Fibroblast of lung (primary cell): Measurements from ENCODE around the gene MLN. TPM values are rescaled to one million over a fixed set of nuclear protein-coding genes. Genes with fewer than 3 reads are reported as not detected.

Source experiments
- DNase-seq, 2 donors: peaks; one replicate each; pipeline versions ENCODE4 v3.0.0 to v3.0.0-alpha.2; 2010; ENCODE audit warnings: low read depth in 2 of 2
- H2AFZ ChIP-seq: 2 replicates; pipeline ENCODE4 v1.5.1; 2012; ENCODE audit warnings: low read length, control low read depth, inconsistent platforms
- H3K27ac ChIP-seq: 2 replicates; pipeline ENCODE4 v1.5.1; 2011; ENCODE audit warnings: low read length, control low read depth; ENCODE audit not compliant: insufficient read depth
- H3K27me3 ChIP-seq: 2 replicates; pipeline ENCODE4 v1.5.1; 2011; ENCODE audit warnings: mild to moderate bottlenecking, low read length; ENCODE audit not compliant: control insufficient read depth, insufficient read depth
- H3K36me3 ChIP-seq: 2 replicates; pipeline ENCODE4 v1.5.1; 2011; ENCODE audit warnings: low read length; ENCODE audit not compliant: control insufficient read depth, insufficient read depth
- H3K4me1 ChIP-seq: 2 replicates; pipeline ENCODE4 v1.5.1; 2011; ENCODE audit warnings: low read length; ENCODE audit not compliant: control insufficient read depth, insufficient read depth; ENCODE audit errors: extremely low read depth
- H3K4me2 ChIP-seq: 2 replicates; pipeline ENCODE4 v1.5.1; 2011; ENCODE audit warnings: low read length, control low read depth; ENCODE audit not compliant: insufficient read depth; ENCODE audit errors: extremely low read depth
- H3K4me3 ChIP-seq, 4 experiments: fragments of 200-600 bp in 1 of 4; sonication (generic) in 1 of 4; replicated peaks in 1 of 4; 2 replicates each; pipeline ENCODE4 v1.5.1; 2011 to 2016; ENCODE audit warnings: low read length in 4 of 4, low read depth in 3 of 4, mild to moderate bottlenecking in 3 of 4, control low read depth in 2 of 4, inconsistent platforms in 1 of 4, mixed read lengths in 1 of 4; ENCODE audit not compliant: insufficient read depth in 1 of 4; ENCODE audit errors: control extremely low read depth in 1 of 4
- H3K79me2 ChIP-seq: 2 replicates; pipeline ENCODE4 v1.5.1; 2012; ENCODE audit warnings: mild to moderate bottlenecking, low read length, inconsistent platforms; ENCODE audit not compliant: control insufficient read depth, insufficient read depth
- H3K9ac ChIP-seq: 2 replicates; pipeline ENCODE4 v1.5.1; 2011; ENCODE audit warnings: mild to moderate bottlenecking, low read length, control low read depth; ENCODE audit not compliant: insufficient read depth
- H3K9me3 ChIP-seq: 2 replicates; pipeline ENCODE4 v1.5.1; 2012; ENCODE audit warnings: low read depth, low read length; ENCODE audit not compliant: control insufficient read depth, insufficient read depth
- H4K20me1 ChIP-seq: 2 replicates; pipeline ENCODE4 v1.5.1; 2011; ENCODE audit warnings: low read length; ENCODE audit not compliant: control insufficient read depth, insufficient read depth; ENCODE audit errors: extremely low read depth
- CTCF ChIP-seq, 2 donors: IDR thresholded peaks in 1 of 2; conservative IDR thresholded peaks in 1 of 2; 1 replicate in 1 of 2; 2 replicates in 1 of 2; pipeline ENCODE4 v1.5.1; 2011 to 2012; ENCODE audit warnings: low read length in 2 of 2, control low read depth in 1 of 2, inconsistent platforms in 1 of 2, low read depth in 1 of 2, mild to moderate bottlenecking in 1 of 2
- EZH2 ChIP-seq: IDR thresholded peaks from 2 replicates; pipeline ENCODE4 v1.5.1; 2012; ENCODE audit warnings: low read length, control low read depth, mild to moderate bottlenecking; ENCODE audit errors: missing control alignments
- polyA plus RNA-seq, 2 donors: library from polyadenylated mRNA; depleted of rRNA in 1 of 2; stranded (reverse) in 1 of 2; unstranded in 1 of 2; fragments of >200 nt; gene quantifications; 2 replicates each; pipeline ENCODE4 v1.2.1, GENCODE V29; 2011 to 2012; ENCODE audit warnings: missing spikeins in 1 of 2
- total RNA-seq: library from RNA; depleted of rRNA; stranded (reverse); fragments of >200 nt; gene quantifications from 2 replicates; pipeline ENCODE4 v1.2.1, GENCODE V29; 2014

The MLN gene
- total and polyA plus RNA-seq, 2 donors (not counting 1 experiment from before 2014, with no cell fraction given): not detected

- H3K9me3 ChIP-seq: no peaks in the 10 kb centered on the region
- H3K79me2 ChIP-seq: no peaks in the 10 kb centered on the region
- H3K27ac ChIP-seq: no peak overlapping the region
- H2AFZ ChIP-seq: no peak overlapping the region
- H3K9ac ChIP-seq: no peak overlapping the region
- no peak overlapping the region for H3K4me3 ChIP-seq
- H3K4me1 ChIP-seq: no peaks in the 10 kb centered on the region
- H4K20me1 ChIP-seq: no peaks in the 10 kb centered on the region
- no peaks in the 10 kb centered on the region for H3K27me3 ChIP-seq
- TF ChIP-seq CTCF (conservative IDR thresholded peaks at IDR 0.05 in 1 of 2, IDR thresholded peaks at IDR 0.05 in 1 of 2; ENCODE audit: low read depth in 1 of 2, low read length in 2 of 2) (no peak), EZH2 (no peak)
- H3K36me3 ChIP-seq: no peaks in the 10 kb centered on the region
- DNase-seq: no peak
- H3K4me2 ChIP-seq: no peak overlapping the region
Observed at GRCh38 chr6:33757113-33757512, 46.7 kb downstream of the MLN start.

GRCh38 chr6:33756211-33756954 is 47.4 kb downstream of the MLN start:
- Histone ChIP-seq H3K9me3 (no peaks in the 10 kb centered on the region), H2AFZ (no peak overlapping the region), H3K27me3 (no peaks in the 10 kb centered on the region), H3K36me3 (no peaks in the 10 kb centered on the region), H3K27ac (no peak overlapping the region), H4K20me1 (no peaks in the 10 kb centered on the region), H3K4me3 (no peak overlapping the region), H3K4me1 (peaks cover 4% of the 10 kb centered on the region), H3K9ac (no peak overlapping the region), H3K79me2 (no peaks in the 10 kb centered on the region), H3K4me2 (no peak overlapping the region)
- TF ChIP-seq CTCF (conservative IDR thresholded peaks at IDR 0.05 in 1 of 2, IDR thresholded peaks at IDR 0.05 in 1 of 2; ENCODE audit: low read depth in 1 of 2, low read length in 2 of 2) (no peak), EZH2 (no peak)
- DNase-seq: no peak

- Histone ChIP-seq H3K9me3 (no peaks in the 10 kb centered on the region), H3K4me2 (no peak overlapping the region), H3K27me3 (no peaks in the 10 kb centered on the region), H3K27ac (no peak overlapping the region), H3K4me3 (no peak overlapping the region), H3K36me3 (no peaks in the 10 kb centered on the region), H3K9ac (no peak overlapping the region), H3K4me1 (peaks cover 14% of the 10 kb centered on the region), H3K79me2 (no peaks in the 10 kb centered on the region), H2AFZ (no peak overlapping the region), H4K20me1 (no peaks in the 10 kb centered on the region)
- no peak for DNase-seq
- TF ChIP-seq EZH2 (no peak), CTCF (conservative IDR thresholded peaks at IDR 0.05 in 1 of 2, IDR thresholded peaks at IDR 0.05 in 1 of 2; ENCODE audit: low read depth in 1 of 2, low read length in 2 of 2) (no peak)
Observed at GRCh38 chr6:33755070-33755869, 48.5 kb downstream of the MLN start.
